Subcutaneous preadipocyte (primary cell): ENCODE data around the gene PITPNC1. TPM values are rescaled to one million over a fixed set of nuclear protein-coding genes. Genes with fewer than 3 reads are reported as not detected.

Experiments
- small RNA-seq: library from RNA; depleted of rRNA; stranded (forward); fragments of <200 nt; gene quantifications from one replicate; pipeline ENCODE3, GENCODE V24; 2012
- total RNA-seq: library from RNA; depleted of rRNA; stranded (reverse); fragments of >200 nt; gene quantifications from 2 replicates; pipeline ENCODE4 v1.2.3, GENCODE V29; 2012

Gene PITPNC1
- 9.9 and 24.2 TPM in 2 replicates for total RNA-seq

GRCh38 chr17:67376737-67377487 lies at the start of gene PITPNC1:
Gene PITPNC1 (plus strand): TSS chr17:67377281.

GRCh38 chr17:67366193-67367157 lies 10.6 kb upstream of the PITPNC1 start, which contains the start of gene PSMD12:
Gene PSMD12 (minus strand): TSS chr17:67366577. CDS start chr17:67366519, 58 bp downstream.

GRCh38 chr17:67717624-67718324 lies 340.7 kb downstream of the PITPNC1 start, which contains the start of gene NOL11:
Gene NOL11 (plus strand): TSS chr17:67717936. CDS start chr17:67717948, 12 bp downstream.

Small RNAs within 50 kb of the gene (small RNA-seq; reads per million reads assigned to genes)
- not detected for gene MIR548AA2
- not detected for gene MIR548D2
- not detected for gene RF00019
- gene RN7SL756P, result not detected
- gene SNORA38B, result 59.6 reads per million, percentile 98 among the genes with 10 or more reads in this experiment

Other genes with a start within 250 kb of the PITPNC1 start
- 39.3 and 40.8 TPM in 2 replicates for gene HELZ, start 132.1 kb upstream of the PITPNC1 start, total RNA-seq
- 19.1 and 28.0 TPM in 2 replicates for gene PSMD12, start 10.7 kb upstream of the PITPNC1 start, total RNA-seq